ENCODE measurements around the gene ADGRL3. TPM values are rescaled to one million over a fixed set of nuclear protein-coding genes. Genes with fewer than 3 reads are reported as not detected.

Gene ADGRL3
- total RNA-seq, 1 donor from 2014 or later, result 93.6 TPM

GRCh38 chr4:61210186-61210939 lies 10.2 kb downstream of the ADGRL3 start:
- Mint-ChIP-seq H3K36me3 (peaks cover 29% of the 10 kb centered on the region), H3K27me3 (ENCODE audit: insufficient read depth, low read depth) (no peaks in the 10 kb centered on the region), H3K9me3 (peaks cover 17% of the 10 kb centered on the region), H3K27ac (peak overlapping the region; percentile 87), H3K4me1 (peaks cover 58% of the 10 kb centered on the region), H3K4me3 (peak overlapping the region; percentile 79)
- Histone ChIP-seq H3K4me1 (peaks cover 26% of the 10 kb centered on the region), H3K4me3 (peak overlapping the region; percentile 31), H3K4me2 (peak overlapping the region; percentile 75), H3K36me3 (no peaks in the 10 kb centered on the region), H3K27me3 (no peaks in the 10 kb centered on the region), H3K79me2 (ENCODE audit: low read depth) (peaks cover 97% of the 10 kb centered on the region), H3F3A (ENCODE audit: low read depth) (peaks cover 7% of the 10 kb centered on the region), H3K9ac (no peak overlapping the region), H3K9me3 (ENCODE audit: low read depth) (no peaks in the 10 kb centered on the region), H2AFZ (replicated peaks) (no peak overlapping the region), H4K20me1 (ENCODE audit: low read depth) (peaks cover 88% of the 10 kb centered on the region), H3K27ac (peak overlapping the region; percentile 56)
- peak; percentile 95 for DNase-seq (ENCODE audit: low spot score)
- TF ChIP-seq EZH2 (IDR thresholded peaks at IDR 0.05), result peak; percentile 23
- TF ChIP-seq EZH2phosphoT487 (IDR thresholded peaks at IDR 0.05), result peak; percentile 71
- TF ChIP-seq CTCF (IDR thresholded peaks at IDR 0.05), result no peak

GRCh38 chr4:61211781-61212180 lies 11.7 kb downstream of the ADGRL3 start:
- Histone ChIP-seq H3F3A (ENCODE audit: low read depth) (peaks cover 7% of the 10 kb centered on the region), H3K4me3 (no peak overlapping the region), H4K20me1 (ENCODE audit: low read depth) (peaks cover 82% of the 10 kb centered on the region), H3K79me2 (ENCODE audit: low read depth) (peaks cover 96% of the 10 kb centered on the region), H3K9me3 (ENCODE audit: low read depth) (no peaks in the 10 kb centered on the region), H2AFZ (replicated peaks) (no peak overlapping the region), H3K9ac (no peak overlapping the region), H3K36me3 (no peaks in the 10 kb centered on the region), H3K4me1 (peaks cover 28% of the 10 kb centered on the region), H3K27me3 (no peaks in the 10 kb centered on the region), H3K27ac (no peak overlapping the region), H3K4me2 (peak overlapping the region; percentile 75)
- Mint-ChIP-seq H3K4me3 (no peak overlapping the region), H3K9me3 (peaks cover 22% of the 10 kb centered on the region), H3K27ac (peak overlapping the region; percentile 86), H3K27me3 (ENCODE audit: insufficient read depth, low read depth) (no peaks in the 10 kb centered on the region), H3K36me3 (peaks cover 30% of the 10 kb centered on the region), H3K4me1 (peaks cover 47% of the 10 kb centered on the region)
- DNase-seq (ENCODE audit: low spot score), result no peak
- no peak for TF ChIP-seq EZH2 (IDR thresholded peaks at IDR 0.05)
- no peak for TF ChIP-seq EZH2phosphoT487 (IDR thresholded peaks at IDR 0.05)
- no peak for TF ChIP-seq CTCF (IDR thresholded peaks at IDR 0.05)

- H4K20me1 ChIP-seq (ENCODE audit: low read depth), result peaks cover 78% of the 10 kb centered on the region
- TF ChIP-seq EZH2phosphoT487 (IDR thresholded peaks at IDR 0.05), result no peak
- TF ChIP-seq CTCF (IDR thresholded peaks at IDR 0.05), result no peak
- TF ChIP-seq EZH2 (IDR thresholded peaks at IDR 0.05), result no peak
- H3K9me3 ChIP-seq (ENCODE audit: low read depth), result no peaks in the 10 kb centered on the region
- peaks cover 96% of the 10 kb centered on the region for H3K79me2 ChIP-seq (ENCODE audit: low read depth)
- peaks cover 31% of the 10 kb centered on the region for H3K4me1 ChIP-seq
- no peak overlapping the region for H2AFZ ChIP-seq (replicated peaks)
- no peak overlapping the region for H3K4me2 ChIP-seq
- peaks cover 50% of the 10 kb centered on the region for H3K4me1 Mint-ChIP-seq
- H3K27me3 Mint-ChIP-seq (ENCODE audit: insufficient read depth, low read depth), result no peaks in the 10 kb centered on the region
- no peak for DNase-seq (ENCODE audit: low spot score)
- H3F3A ChIP-seq (ENCODE audit: low read depth), result peaks cover 7% of the 10 kb centered on the region
- H3K27me3 ChIP-seq, result no peaks in the 10 kb centered on the region
- peaks cover 24% of the 10 kb centered on the region for H3K9me3 Mint-ChIP-seq
- H3K9ac ChIP-seq, result no peak overlapping the region
- no peaks in the 10 kb centered on the region for H3K36me3 ChIP-seq
- H3K4me3 ChIP-seq, result no peak overlapping the region
- H3K27ac ChIP-seq, result no peak overlapping the region
- peak overlapping the region; percentile 81 for H3K27ac Mint-ChIP-seq
- H3K4me3 Mint-ChIP-seq, result no peak overlapping the region
- peaks cover 33% of the 10 kb centered on the region for H3K36me3 Mint-ChIP-seq
Measured at GRCh38 chr4:61212788-61213187, 12.7 kb downstream of the ADGRL3 start.

Measured in neural progenitor cell (in vitro differentiated cells).